OCI-LY1 (cell line): ENCODE measurements around the gene DNAJC3.

Experiments
- CTCF ChIP-seq: fragments of 200-600 bp; sonication (generic), shearing (Covaris generic); IDR thresholded peaks from 2 replicates; pipeline ENCODE4 v1.5.1; 2017; ENCODE audit warnings: mild to moderate bottlenecking, antibody characterized with exemption, low read length, moderate library complexity, mixed read lengths
- EZH2 ChIP-seq: fragments of 200-600 bp; sonication (generic), shearing (Covaris generic); IDR thresholded peaks from 2 replicates; pipeline ENCODE4 v1.8.0; 2017; ENCODE audit warnings: borderline replicate concordance, mixed run types, mild to moderate bottlenecking, antibody characterized with exemption, low read length, moderate library complexity, mixed read lengths

DNA sequence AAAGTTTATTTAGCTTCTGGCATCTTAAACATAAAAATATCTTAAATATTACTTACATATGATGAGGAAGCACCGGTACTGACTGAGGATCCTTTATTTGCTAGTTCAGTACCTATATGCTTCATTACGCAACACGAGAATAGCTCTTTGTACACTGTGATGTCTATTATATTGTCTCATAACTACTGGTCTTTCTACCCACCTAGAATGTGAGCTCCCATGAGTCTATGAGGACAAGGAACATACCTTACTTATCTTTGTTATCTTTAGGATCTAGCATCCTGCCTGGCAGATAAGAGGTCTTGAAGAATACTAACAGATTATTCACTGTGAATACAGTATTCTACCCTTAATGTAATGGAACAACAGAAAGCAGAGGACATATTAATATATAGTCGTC lies 124.9 kb downstream of the DNAJC3 start:
- TF ChIP-seq CTCF (no peak), EZH2 (no peak)
